GM12872 (cell line): Measurements from ENCODE around the gene CACNA1F.

Source experiments
- TF ChIP-seq, protein P1 (sequence below): IDR thresholded peaks from 3 replicates; pipeline ENCODE4 v1.5.1; 2011; ENCODE audit warnings: low read depth, mild to moderate bottlenecking, low read length, moderate library complexity; ENCODE audit not compliant: insufficient read depth

Gene CACNA1F

DNA sequence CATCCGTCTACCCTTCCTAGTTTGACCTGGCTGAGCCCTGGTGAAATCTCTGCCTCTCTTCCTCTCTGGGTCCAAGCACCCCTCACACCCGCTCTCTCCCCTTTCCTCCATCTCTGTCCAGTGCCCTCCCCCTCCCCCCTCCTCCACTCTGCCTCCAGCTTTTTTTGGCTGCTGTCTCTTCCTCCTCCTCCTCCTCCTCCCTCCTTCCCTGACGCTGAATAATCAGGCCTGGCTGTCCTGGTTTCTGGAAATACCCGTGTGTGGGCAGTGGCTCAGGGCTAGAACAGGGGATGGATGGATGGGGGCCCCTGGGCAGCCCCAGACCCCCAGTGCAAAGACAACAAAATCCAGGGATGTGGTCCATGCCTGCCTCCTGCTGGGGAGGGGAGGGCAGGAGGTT lies 28.4 kb downstream of the CACNA1F start:
- TF ChIP-seq, protein P1, sequence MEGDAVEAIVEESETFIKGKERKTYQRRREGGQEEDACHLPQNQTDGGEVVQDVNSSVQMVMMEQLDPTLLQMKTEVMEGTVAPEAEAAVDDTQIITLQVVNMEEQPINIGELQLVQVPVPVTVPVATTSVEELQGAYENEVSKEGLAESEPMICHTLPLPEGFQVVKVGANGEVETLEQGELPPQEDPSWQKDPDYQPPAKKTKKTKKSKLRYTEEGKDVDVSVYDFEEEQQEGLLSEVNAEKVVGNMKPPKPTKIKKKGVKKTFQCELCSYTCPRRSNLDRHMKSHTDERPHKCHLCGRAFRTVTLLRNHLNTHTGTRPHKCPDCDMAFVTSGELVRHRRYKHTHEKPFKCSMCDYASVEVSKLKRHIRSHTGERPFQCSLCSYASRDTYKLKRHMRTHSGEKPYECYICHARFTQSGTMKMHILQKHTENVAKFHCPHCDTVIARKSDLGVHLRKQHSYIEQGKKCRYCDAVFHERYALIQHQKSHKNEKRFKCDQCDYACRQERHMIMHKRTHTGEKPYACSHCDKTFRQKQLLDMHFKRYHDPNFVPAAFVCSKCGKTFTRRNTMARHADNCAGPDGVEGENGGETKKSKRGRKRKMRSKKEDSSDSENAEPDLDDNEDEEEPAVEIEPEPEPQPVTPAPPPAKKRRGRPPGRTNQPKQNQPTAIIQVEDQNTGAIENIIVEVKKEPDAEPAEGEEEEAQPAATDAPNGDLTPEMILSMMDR, result no peak

GRCh38 chrX:49204017-49204416 lies 29.1 kb downstream of the CACNA1F start:
- TF ChIP-seq, protein P1, result no peak

DNA sequence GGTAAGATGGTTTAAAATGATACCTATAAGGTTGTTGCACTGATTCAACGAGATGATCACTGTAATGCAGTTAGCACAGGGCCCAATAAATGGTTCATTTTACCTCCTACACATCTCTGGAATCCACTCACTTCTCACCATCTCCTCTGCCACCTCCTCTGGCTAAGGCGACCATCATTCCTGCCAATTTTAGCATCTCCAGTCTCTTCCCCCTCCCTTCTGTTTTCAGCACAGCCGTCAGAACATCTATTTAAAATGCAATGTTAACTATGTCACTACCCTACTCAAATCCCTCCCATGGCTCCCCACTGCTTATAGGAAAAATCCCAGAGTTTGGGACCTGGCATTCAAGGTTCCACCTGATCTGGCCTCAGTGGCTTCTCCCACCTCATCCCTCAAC lies 29.6 kb downstream of the CACNA1F start:
- TF ChIP-seq, protein P1, result no peak

GRCh38 chrX:49202022-49202421 lies 31.1 kb downstream of the CACNA1F start:
- TF ChIP-seq, protein P1, result no peak

GRCh38 chrX:49199906-49200771 lies 33.0 kb downstream of the CACNA1F start, which contains the start of gene SYP:
SYP (minus strand) TSS chrX:49200193; CDS start chrX:49200186, 7 bp downstream.
- TF ChIP-seq, protein P1, result no peak

- TF ChIP-seq, protein P1, result no peak
Measured at GRCh38 chrX:49199315-49199595, 33.9 kb downstream of the CACNA1F start.

- TF ChIP-seq, protein P1, result no peak
Measured at GRCh38 chrX:49198540-49199314, 34.4 kb downstream of the CACNA1F start.
